H1 (cell line): ENCODE results near the gene IKZF2. TPM values are rescaled to one million over a fixed set of nuclear protein-coding genes. Genes with fewer than 3 reads are reported as not detected.

Experiments used
- CTCF ChIA-PET: fragments of 300-600 bp; sonication (Branson Sonifier 250); formaldehyde crosslinking; loops from one replicate; lab custom pipeline; 2021; ENCODE audit not compliant: partially characterized antibody; lab: Charles Lee
- POLR2A ChIA-PET: fragments of 300-600 bp; sonication (Branson Sonifier 250); formaldehyde crosslinking; loops from one replicate; lab custom pipeline; 2021; ENCODE audit warnings: inconsistent platforms; ENCODE audit not compliant: partially characterized antibody; lab: Charles Lee
- DNase-seq, 2 experiments: peaks; one replicate each; pipeline versions ENCODE4 v3.0.0 to v3.0.0-alpha.2; 2010 to 2022; ENCODE audit warnings: low spot score in 2 of 2, low read depth in 1 of 2, mixed read lengths in 1 of 2
- FAIRE-seq: peaks from 2 replicates; lab custom pipeline; 2011; peaks lifted over from hg19 to GRCh38; lab: Jason Lieb, UNC
- H2AFZ ChIP-seq: 2 replicates; pipeline ENCODE4 v1.8.1; 2012; ENCODE audit warnings: low read length, inconsistent platforms
- H2AK5ac ChIP-seq: 2 replicates; pipeline ENCODE4 v1.6.1; 2013; ENCODE audit warnings: low read depth, low read length
- H2BK120ac ChIP-seq: replicated peaks from 2 replicates; pipeline ENCODE3; 2013; ENCODE audit warnings: low read depth, low read length, inconsistent platforms
- H2BK12ac ChIP-seq: 2 replicates; pipeline ENCODE4 v1.6.1; 2013; ENCODE audit warnings: low read depth, low read length
- H2BK15ac ChIP-seq: 2 replicates; pipeline ENCODE4 v1.6.1; 2013; ENCODE audit warnings: low read length
- H2BK20ac ChIP-seq: 2 replicates; pipeline ENCODE4 v1.6.1; 2013; ENCODE audit warnings: low read length
- H2BK5ac ChIP-seq: 2 replicates; pipeline ENCODE4 v1.6.1; 2013; ENCODE audit warnings: low read depth, low read length
- H3K14ac ChIP-seq: 2 replicates; pipeline ENCODE4 v1.6.1; 2013; ENCODE audit warnings: inconsistent platforms; ENCODE audit not compliant: insufficient read length
- H3K18ac ChIP-seq: 2 replicates; pipeline ENCODE4 v1.6.1; 2013; ENCODE audit warnings: low read length; ENCODE audit errors: extremely low read depth
- H3K23ac ChIP-seq: 2 replicates; pipeline ENCODE4 v1.6.1; 2013; ENCODE audit warnings: inconsistent platforms; ENCODE audit not compliant: insufficient read length
- H3K23me2 ChIP-seq: 2 replicates; pipeline ENCODE4 v1.6.1; 2013; ENCODE audit warnings: low read depth, low read length
- H3K27ac ChIP-seq: 2 replicates; pipeline ENCODE4 v1.6.1; 2011; ENCODE audit warnings: low read depth, low read length, inconsistent platforms
- H3K27me3 ChIP-seq, 4 experiments: replicated peaks in 1 of 4; 1 replicate in 1 of 4; 2 replicates in 3 of 4; pipeline versions ENCODE4 v1.6.1 to v1.8.1; 2011 to 2013; ENCODE audit warnings: low read length in 3 of 4, mild to moderate bottlenecking in 3 of 4, inconsistent platforms in 2 of 4, mixed read lengths in 2 of 4, moderate library complexity in 1 of 4; ENCODE audit not compliant: control insufficient read depth in 3 of 4, insufficient read depth in 3 of 4; ENCODE audit errors: extremely low read depth in 1 of 4
- H3K36me3 ChIP-seq, 4 experiments: 2 replicates each; pipeline versions ENCODE4 v1.6.1 to v1.8.1; 2011 to 2013; ENCODE audit warnings: mild to moderate bottlenecking in 4 of 4, low read length in 3 of 4, moderate library complexity in 2 of 4, control low read depth in 1 of 4, inconsistent platforms in 1 of 4; ENCODE audit not compliant: insufficient read depth in 4 of 4, control insufficient read depth in 2 of 4
- H3K4ac ChIP-seq: replicated peaks from 2 replicates; pipeline ENCODE3; 2013; ENCODE audit warnings: low read length, low read depth, mixed read lengths, inconsistent platforms; ENCODE audit not compliant: insufficient read length
- H3K4me1 ChIP-seq, 4 experiments: replicated peaks in 1 of 4; 1 replicate in 1 of 4; 2 replicates in 3 of 4; pipeline versions ENCODE4 v1.6.1 to v1.8.1; 2011 to 2013; ENCODE audit warnings: low read length in 3 of 4, inconsistent platforms in 2 of 4, mixed read lengths in 1 of 4; ENCODE audit not compliant: insufficient read depth in 4 of 4, control insufficient read depth in 3 of 4
- H3K4me2 ChIP-seq, 2 experiments: 2 replicates each; pipeline versions ENCODE4 v1.6.1 to v1.8.1; 2011 to 2013; ENCODE audit warnings: low read depth in 2 of 2, low read length in 2 of 2, control low read depth in 1 of 2, inconsistent platforms in 1 of 2, mild to moderate bottlenecking in 1 of 2; ENCODE audit not compliant: insufficient read depth in 1 of 2
- H3K4me3 ChIP-seq, 4 experiments: fragments of 200-600, 300-600 bp in 1 of 4; sonication (generic), shearing (Covaris generic), sonication (Bioruptor Twin) in 1 of 4; 2 replicates each; pipeline versions ENCODE4 v1.5.1 to v1.8.1; 2011 to 2016; ENCODE audit warnings: low read length in 4 of 4, low read depth in 3 of 4, control low read depth in 2 of 4, inconsistent platforms in 2 of 4, mild to moderate bottlenecking in 2 of 4, mixed read lengths in 1 of 4, moderate library complexity in 1 of 4; ENCODE audit not compliant: insufficient read depth in 2 of 4; ENCODE audit errors: extremely low read depth in 1 of 4
- H3K56ac ChIP-seq: replicated peaks from 2 replicates; pipeline ENCODE3; 2013; ENCODE audit warnings: low read depth, mild to moderate bottlenecking, mixed read lengths, low read length, inconsistent platforms; ENCODE audit not compliant: insufficient read length
- H3K79me1 ChIP-seq: 2 replicates; pipeline ENCODE4 v1.6.1; 2013; ENCODE audit warnings: low read depth, low read length, control low read depth
- H3K79me2 ChIP-seq, 2 experiments: 2 replicates each; pipeline versions ENCODE4 v1.6.1 to v1.8.1; 2012 to 2013; ENCODE audit warnings: low read length in 2 of 2, mild to moderate bottlenecking in 2 of 2, inconsistent platforms in 1 of 2; ENCODE audit not compliant: insufficient read depth in 2 of 2, control insufficient read depth in 1 of 2
- H3K9ac ChIP-seq, 4 experiments: replicated peaks in 1 of 4; 1 replicate in 1 of 4; 2 replicates in 3 of 4; pipeline versions ENCODE4 v1.6.1 to v1.8.1; 2011 to 2013; ENCODE audit warnings: low read depth in 3 of 4, low read length in 3 of 4, control low read depth in 2 of 4, mild to moderate bottlenecking in 2 of 4, moderate library complexity in 2 of 4, inconsistent platforms in 1 of 4; ENCODE audit errors: extremely low read depth in 1 of 4
- H3K9me3 ChIP-seq, 2 experiments: 2 replicates each; pipeline versions ENCODE4 v1.6.1 to v1.8.1; 2012 to 2013; ENCODE audit warnings: mild to moderate bottlenecking in 2 of 2, moderate library complexity in 2 of 2, control low read depth in 1 of 2, inconsistent platforms in 1 of 2, low read depth in 1 of 2, low read length in 1 of 2, mixed read lengths in 1 of 2; ENCODE audit not compliant: insufficient read depth in 2 of 2
- H4K20me1 ChIP-seq, 2 experiments: replicated peaks in 1 of 2; 2 replicates each; pipeline versions ENCODE3 to v1.8.1; 2011 to 2013; ENCODE audit warnings: inconsistent platforms in 2 of 2, low read length in 2 of 2, mild to moderate bottlenecking in 1 of 2; ENCODE audit not compliant: insufficient read depth in 2 of 2, control insufficient read depth in 1 of 2
- H4K5ac ChIP-seq: 2 replicates; pipeline ENCODE4 v1.6.1; 2013; ENCODE audit warnings: low read length, low read depth, mixed read lengths, inconsistent platforms; ENCODE audit not compliant: insufficient read length
- H4K8ac ChIP-seq: 2 replicates; pipeline ENCODE4 v1.8.0; 2013; ENCODE audit warnings: mild to moderate bottlenecking, moderate library complexity, low read length, inconsistent platforms; ENCODE audit not compliant: insufficient read depth; ENCODE audit errors: extremely low read depth
- H4K91ac ChIP-seq: replicated peaks from 2 replicates; pipeline ENCODE3; 2013; ENCODE audit warnings: low read length, mixed read lengths, inconsistent platforms; ENCODE audit not compliant: insufficient read length
- EGR1 ChIP-seq: IDR thresholded peaks from 2 replicates; pipeline ENCODE4 v1.6.1; 2011; ENCODE audit warnings: low read depth, low read length, borderline replicate concordance
- TEAD4 ChIP-seq: IDR thresholded peaks from 2 replicates; pipeline ENCODE4 v1.6.1; 2012; ENCODE audit warnings: low read depth, low read length, inconsistent platforms, mixed read lengths
- polyA plus RNA-seq, 7 experiments: library from polyadenylated mRNA; depleted of rRNA in 3 of 7; stranded (reverse) in 5 of 7; unstranded in 2 of 7; fragments of >200 nt in 5 of 7; fragments of 200-250 nt in 2 of 7; gene quantifications; 1 replicate in 5 of 7; 2 replicates in 1 of 7; 4 replicates in 1 of 7; pipeline versions ENCODE4 v1.2.1 to v1.2.3, GENCODE V29; 2011 to 2013; ENCODE audit warnings: missing spikeins in 2 of 7, mixed read lengths in 2 of 7
- total RNA-seq: library from RNA; stranded (reverse); fragmentation: NEBNext Ultra II Directional; extraction: Animal tissue kit (Norgen Biotek cat#: 25700); gene quantifications from 2 replicates; pipeline ENCODE4 v1.2.1, GENCODE V29; 2021

Gene IKZF2
- total and polyA plus RNA-seq, 2 of the 8 experiments (the other 6 are each of a cell fraction or from before 2014, with no cell fraction given) = 1.7 to 4.4 TPM

GRCh38 chr2:213086050-213086449 lies 65.4 kb downstream of the IKZF2 start:
- CTCF ChIA-PET = no interaction called here
- no peak for DNase-seq
- no peak overlapping the region for H3K9ac ChIP-seq

More at GRCh38 chr2:213086050-213086449, 65.4 kb downstream of the IKZF2 start:
- Histone ChIP-seq H3K36me3 (no peaks in the 10 kb centered on the region), H3K56ac (no peak overlapping the region), H2AK5ac (no peak overlapping the region), H3K4me2 (peak overlapping the region in 1 of 2 experiments; percentile 51; a peak in 3 of 4 replicates), H3K79me2 (no peaks in the 10 kb centered on the region), H3K14ac (no peak overlapping the region), H4K5ac (no peak overlapping the region), H4K20me1 (no peaks in the 10 kb centered on the region), H3K4me1 (peaks cover 4 to 8% (median 4%) of the 10 kb centered on the region in 4 experiments; a peak in 6 of 7 replicates), H3K9me3 (no peaks in the 10 kb centered on the region), H3K4me3 (peak overlapping the region in 2 of 4 experiments; percentile 10 to 34; a peak in 2 of 8 replicates), H4K91ac (no peak overlapping the region), H2AFZ (no peak overlapping the region), H2BK12ac (no peak overlapping the region), H3K18ac (no peak overlapping the region), H3K79me1 (no peaks in the 10 kb centered on the region), H4K8ac (no peak overlapping the region), H2BK15ac (no peak overlapping the region), H3K27me3 (no peaks in the 10 kb centered on the region), H3K27ac (peak overlapping the region; percentile 53; the same call in 1 of the 2 replicates), H2BK5ac (0 out of 2 replicates have a peak overlapping the region, but pooled peaks have one; percentile 28), H2BK120ac (no peak overlapping the region), H3K23ac (no peak overlapping the region), H3K23me2 (no peaks in the 10 kb centered on the region), H2BK20ac (no peak overlapping the region), H3K4ac (no peak overlapping the region)
- POLR2A ChIA-PET = interaction anchor here (0.6 kb wide), 1 partner anchor 562 kb away, joined by 3 read pairs; no protein-coding TSS in a partner anchor
- TF ChIP-seq EGR1 (no peak), TEAD4 (peak; percentile 89)
- no peak for FAIRE-seq
